GM21619 (cell line): ENCODE measurements around the gene GOLGA6C.
A peak's percentile ranks its signal among the peaks of the same experiment; 100 is the strongest.
"Not testable (repeated sequence)": the region's sequence is repeated elsewhere in the genome, so short reads cannot be mapped to it uniquely, and the experiment has no call there.

ENCODE experiments used
- ATAC-seq: cut with Tn5 transposase; IDR thresholded peaks from one replicate; pipeline ENCODE4 v1.9.1; 2021; ENCODE audit not compliant: unreplicated experiment

GOLGA6C gene

DNA sequence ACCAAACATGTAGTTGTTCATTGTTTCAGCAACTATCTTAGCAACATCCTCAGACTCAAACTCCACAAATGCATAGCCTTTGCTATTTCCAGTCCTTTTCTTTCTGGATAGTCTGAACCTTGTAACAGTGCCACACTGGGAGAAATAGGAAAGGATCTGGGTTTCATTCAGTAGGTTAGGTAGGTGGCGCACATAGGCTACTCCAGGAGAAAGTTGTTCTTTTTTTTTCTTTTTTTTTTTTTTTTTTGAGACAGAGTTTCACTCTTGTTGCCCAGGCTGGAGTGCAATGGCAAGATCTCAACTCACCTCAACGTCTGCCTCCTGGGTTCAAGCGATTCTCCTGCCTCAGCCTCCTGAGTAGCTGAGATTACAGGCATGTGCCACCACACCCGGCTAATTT lies 5.8 kb upstream of the GOLGA6C start:
- ATAC-seq: not testable (repeated sequence)

- ATAC-seq: not testable (repeated sequence)
Measured at GRCh38 chr15:75258620-75259343, 648 bp downstream of the GOLGA6C start.

GRCh38 chr15:75259873-75260272 lies 1.7 kb downstream of the GOLGA6C start:
- not testable (repeated sequence) for ATAC-seq

GRCh38 chr15:75273751-75274359 lies 15.7 kb downstream of the GOLGA6C start:
- not testable (repeated sequence) for ATAC-seq

DNA sequence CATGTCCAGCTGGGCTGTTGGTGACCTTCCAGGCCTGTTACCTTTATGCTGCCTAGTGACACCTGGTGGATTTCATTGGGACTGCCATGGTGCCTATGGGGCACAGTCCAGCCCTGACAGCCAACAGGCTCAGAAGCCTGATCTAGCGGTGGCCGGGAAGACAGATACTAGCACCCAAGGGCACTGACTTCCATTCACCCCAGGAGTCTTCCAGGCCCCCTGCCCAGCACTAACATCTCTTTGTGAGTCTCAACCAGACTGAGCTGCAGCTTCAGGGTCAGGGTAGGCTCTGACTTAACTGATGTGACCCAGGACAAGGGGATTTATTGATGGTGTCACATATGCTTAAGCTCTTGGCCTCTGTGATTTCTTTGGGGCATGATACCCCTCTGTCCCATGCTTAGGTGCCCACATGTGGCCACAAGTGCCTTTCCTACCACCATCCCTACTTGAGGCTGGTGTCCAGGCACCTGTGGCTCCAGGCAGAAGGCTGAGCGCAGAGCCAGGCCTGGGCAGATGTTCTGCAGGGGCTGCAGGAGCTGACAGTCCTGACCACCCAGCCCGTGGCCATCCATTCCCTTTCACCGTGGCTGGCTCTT lies 16.5 kb downstream of the GOLGA6C start:
- ATAC-seq: peak; percentile 65

DNA sequence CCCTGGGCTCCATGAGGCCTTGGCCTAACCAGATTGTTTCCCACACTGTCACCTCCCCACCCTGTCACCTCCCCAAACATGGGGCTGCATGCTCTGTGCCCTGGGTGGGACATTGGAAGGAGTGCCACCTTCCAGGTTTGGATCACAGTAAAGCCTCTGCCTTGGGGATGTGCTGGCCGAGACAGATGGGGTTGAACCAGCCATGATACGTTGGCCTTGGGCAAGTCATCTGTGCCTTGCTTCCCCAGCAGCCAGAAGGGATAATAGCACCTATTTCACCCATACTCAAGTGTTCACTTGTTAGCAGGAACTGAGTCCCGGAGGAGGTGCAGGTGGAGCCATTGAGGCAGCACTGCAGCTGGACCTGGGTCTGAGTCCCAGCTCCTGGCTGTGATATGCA lies 17.5 kb downstream of the GOLGA6C start:
- ATAC-seq: not testable (repeated sequence)

DNA sequence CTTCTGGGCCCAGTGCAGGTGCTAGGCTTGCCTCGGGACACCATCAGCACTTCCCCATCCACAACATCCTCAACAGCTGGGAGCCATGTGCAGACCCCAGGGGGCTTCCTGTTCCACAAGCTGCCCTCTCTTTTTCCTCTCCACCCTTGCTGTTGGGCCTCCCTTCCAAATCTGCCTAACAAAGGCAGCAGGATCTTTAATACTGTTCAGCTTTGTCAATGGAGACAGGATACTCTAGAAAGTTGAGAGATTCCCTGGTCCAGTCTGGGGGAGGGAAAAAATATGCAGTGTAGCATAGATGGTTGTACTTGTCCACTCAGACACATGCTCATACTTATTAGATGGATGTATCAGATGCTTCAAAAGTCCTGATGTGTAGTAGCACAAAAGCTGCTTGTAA lies 20.4 kb downstream of the GOLGA6C start:
- not testable (repeated sequence) for ATAC-seq

- ATAC-seq: not testable (repeated sequence)
Measured at GRCh38 chr15:75282572-75282971, 24.4 kb downstream of the GOLGA6C start, which contains the start of gene GOLGA6D. TSS of gene GOLGA6D (plus strand) at chr15:75282835. CDS start at chr15:75282876, 41 bp downstream.

DNA sequence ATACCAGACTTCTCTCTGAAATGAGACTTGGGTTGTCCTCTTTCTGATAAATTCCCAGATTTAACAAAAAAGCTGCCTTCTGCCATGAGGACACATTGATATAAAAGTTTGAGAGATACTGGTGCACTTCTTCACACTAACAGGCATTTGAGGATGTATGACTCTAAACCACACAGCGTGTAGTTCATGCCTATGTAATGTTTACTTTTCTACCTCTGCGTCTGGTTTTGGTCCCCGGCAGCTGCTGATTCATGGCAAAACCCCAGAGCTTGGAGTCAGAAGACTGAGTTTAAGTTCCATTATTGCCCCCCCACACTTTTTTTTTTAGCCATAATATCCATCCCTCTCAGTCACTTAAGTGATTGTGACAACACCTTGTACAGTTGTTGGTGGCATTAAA lies 26.0 kb downstream of the GOLGA6C start:
- ATAC-seq: not testable (repeated sequence)

- not testable (repeated sequence) for ATAC-seq
Measured at GRCh38 chr15:75293660-75294059, 35.5 kb downstream of the GOLGA6C start.

DNA sequence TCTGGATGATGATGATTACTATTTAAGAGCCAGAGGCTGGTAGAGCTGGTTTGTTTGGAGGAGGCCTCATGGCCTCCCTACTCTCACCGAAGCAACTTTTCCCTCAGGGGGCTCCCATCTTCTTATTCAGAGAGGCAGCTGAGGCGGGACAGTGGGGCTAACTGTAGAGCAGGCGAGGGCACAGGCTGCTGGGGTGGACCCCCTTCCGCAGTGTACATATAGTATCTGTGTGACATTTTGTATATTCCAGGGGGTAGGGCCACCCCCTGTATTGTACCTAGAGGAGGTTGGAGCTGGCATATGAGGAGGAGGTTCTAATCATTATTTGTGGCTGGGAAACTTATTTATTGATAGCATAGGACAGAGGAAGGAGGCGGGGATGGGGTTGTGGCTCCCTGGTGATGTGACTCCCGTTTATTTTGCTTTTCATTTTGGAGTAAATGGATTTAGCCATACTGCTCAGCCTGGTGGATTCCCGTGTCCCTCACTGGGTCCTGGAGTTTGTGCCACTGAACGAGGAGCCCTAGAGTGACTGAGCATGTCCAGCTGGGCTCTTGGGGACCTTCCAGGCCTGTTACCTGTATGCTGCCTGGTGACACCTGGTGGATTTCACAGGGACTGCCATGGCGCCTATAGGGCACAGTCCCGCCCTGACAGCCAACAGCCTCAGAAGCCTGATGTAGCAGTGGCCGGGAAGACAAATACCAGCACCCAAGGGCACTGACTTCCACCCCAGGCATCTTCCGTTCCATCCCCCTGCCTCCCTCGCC lies 40.6 kb downstream of the GOLGA6C start:
- ATAC-seq: not testable (repeated sequence)

- not testable (repeated sequence) for ATAC-seq
Measured at GRCh38 chr15:75299311-75299688, 41.2 kb downstream of the GOLGA6C start.

- not testable (repeated sequence) for ATAC-seq
Measured at GRCh38 chr15:75300026-75300425, 41.9 kb downstream of the GOLGA6C start.

DNA sequence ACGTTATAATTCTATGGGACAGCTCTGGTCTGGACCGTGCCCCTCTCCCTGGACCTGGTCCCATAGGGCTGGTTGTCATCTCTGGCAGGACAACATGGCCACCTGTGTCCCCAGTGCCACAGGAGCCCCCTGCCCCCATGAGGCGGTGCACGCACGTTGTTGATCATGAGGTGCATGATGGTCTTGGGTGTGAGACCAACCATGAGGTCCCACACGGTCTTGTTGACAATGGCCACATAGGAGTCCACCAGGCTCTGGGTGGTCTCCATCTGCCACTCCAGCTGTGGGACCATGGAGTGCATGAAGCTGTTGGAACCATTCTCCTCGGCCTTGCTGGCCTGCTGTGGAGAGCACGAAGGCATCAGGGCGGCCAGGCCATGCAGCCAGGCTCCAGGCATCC lies 44.2 kb downstream of the GOLGA6C start:
- ATAC-seq: no peak

DNA sequence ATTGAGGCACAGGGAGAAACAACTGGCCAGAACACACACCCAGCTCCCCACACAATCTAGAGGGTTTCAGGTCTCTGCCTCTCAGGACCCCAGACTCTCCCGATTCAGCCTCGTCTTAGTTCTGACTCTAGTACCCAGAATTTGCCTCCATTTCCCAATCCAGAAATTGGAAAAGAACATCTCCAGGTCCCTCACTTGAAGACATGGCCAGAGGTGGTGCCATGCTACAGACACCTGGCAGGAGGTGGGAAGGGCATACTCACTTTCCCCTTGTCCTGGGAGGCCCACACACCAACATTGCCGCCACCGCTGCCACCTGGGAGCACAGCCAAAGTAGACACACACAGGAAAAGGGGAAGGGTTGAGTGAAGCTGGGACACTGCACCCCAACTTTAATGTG lies 44.6 kb downstream of the GOLGA6C start:
- not testable (repeated sequence) for ATAC-seq

GRCh38 chr15:75306188-75306587 lies 48.1 kb downstream of the GOLGA6C start:
- no peak for ATAC-seq

DNA sequence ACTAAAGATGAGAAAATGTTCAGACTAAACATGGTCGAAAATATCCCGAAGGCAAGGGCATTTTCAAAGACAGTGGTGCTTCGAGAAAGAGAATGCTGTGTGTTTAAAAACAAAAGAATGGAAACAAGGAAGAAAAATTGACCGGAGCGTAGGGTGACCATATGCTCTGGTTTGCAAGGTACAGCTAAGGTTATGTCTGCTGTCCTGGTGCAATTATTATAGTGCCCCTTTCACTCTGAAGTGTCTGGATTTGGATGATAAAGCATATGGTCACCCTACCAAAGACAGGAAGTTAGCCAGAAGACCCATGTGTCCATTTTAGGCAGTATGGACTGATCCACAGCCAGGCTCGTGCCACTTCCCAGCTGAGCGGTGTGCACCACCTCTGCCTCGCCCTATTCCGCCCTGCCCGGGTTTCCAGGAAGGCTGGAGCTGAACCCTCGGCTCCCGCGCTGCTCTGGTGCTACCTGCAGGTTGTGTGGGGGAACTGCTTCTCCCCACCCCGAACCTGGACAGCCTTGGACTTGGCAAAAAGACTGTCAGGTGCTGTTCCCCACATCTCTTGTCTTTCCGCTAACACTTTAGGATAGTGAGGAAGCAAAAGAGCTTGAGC lies 49.8 kb downstream of the GOLGA6C start:
- ATAC-seq: no peak

DNA sequence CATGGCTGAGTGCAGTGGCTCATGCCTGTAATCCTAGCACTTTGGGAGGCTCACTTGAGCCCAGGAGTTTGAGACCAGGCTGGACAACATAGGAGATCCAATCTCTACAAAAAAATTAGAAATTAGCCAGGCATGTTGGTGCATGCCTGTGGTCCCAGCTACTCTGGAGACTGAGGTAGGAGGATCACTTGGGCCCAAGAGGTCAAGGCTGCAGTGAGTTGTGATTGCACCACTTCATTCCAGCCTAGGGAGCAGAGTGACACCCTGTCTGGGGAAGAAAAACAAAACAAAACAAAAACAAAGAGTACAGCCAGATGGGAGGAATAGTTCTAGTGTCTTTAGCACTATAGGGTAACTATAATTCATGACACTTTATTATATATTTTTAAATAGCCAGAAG lies 51.6 kb downstream of the GOLGA6C start:
- ATAC-seq: no peak

DNA sequence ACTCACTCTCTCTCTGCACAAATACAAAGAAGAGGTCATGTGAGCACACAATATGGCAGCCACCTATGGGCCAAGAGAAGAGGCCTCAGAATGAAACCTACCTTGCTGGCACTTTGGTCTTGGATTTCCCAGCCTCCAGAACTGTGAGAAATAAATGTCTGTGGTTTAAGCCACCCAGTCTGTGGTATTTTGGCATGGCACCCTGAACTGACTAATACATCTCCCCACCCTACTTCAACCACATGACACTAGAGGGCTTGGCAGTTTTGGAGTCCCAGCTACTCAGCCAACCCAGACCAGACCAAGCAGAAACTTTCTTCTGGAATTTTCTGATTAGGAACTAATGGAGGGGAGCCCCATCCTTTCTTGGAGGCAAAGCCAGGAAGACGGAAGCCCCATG lies 54.4 kb downstream of the GOLGA6C start:
- ATAC-seq: not testable (repeated sequence)

DNA sequence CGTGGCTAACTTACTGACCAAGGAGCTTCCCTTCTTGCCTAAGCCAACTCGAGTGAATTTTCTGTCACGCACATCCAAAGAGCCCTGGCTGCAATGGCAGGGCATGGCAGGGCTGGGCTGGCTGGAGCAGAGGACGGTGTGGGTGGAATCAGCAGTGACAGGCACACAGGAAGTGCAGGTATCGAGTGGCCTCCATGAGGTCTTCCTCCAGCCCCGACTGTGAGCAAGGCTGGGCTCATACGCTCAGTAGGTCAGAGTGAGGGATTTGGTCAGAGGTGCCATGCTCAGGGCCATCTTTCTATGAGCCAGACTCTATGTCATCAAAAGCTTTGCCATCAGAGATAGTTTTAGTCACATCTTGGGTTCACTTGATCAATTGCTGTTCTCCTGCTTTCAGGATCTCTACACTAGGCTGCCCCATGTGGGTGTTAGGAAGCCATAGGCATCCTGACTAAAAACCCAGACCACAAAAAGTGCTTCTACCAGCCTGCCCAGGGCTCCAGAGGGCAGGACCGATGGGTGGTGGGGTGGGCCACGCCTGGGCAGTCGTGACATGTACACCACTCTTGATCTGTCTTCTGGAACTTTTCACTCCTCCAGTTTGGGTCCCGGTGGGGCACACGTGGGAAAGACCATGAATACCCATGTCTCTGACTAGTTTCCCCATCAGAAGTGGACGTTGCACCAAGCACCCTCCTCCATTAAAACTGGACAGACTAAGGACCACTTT lies 55.1 kb downstream of the GOLGA6C start:
- no peak for ATAC-seq
